Skeletal muscle tissue (tissue), 4 donors: Measurements from ENCODE around the gene FAM161B. TPM values are rescaled to one million over a fixed set of nuclear protein-coding genes. Genes with fewer than 3 reads are reported as not detected.
"Not testable (repeated sequence)": the region's sequence is repeated elsewhere in the genome, so short reads cannot be mapped to it uniquely, and the experiment has no call there.

ENCODE experiments used
- H3K27ac ChIP-seq: one replicate; pipeline ENCODE4 v1.7.0; 2013; ENCODE audit warnings: mild to moderate bottlenecking, low read depth, low read length, inconsistent platforms
- H3K27me3 ChIP-seq, 3 donors: one replicate each; pipeline ENCODE4 v1.7.0; 2013; ENCODE audit warnings: low read length in 3 of 3; ENCODE audit not compliant: control insufficient read depth in 3 of 3, insufficient read depth in 3 of 3
- H3K36me3 ChIP-seq, 3 donors: one replicate each; pipeline ENCODE4 v1.7.0; 2013; ENCODE audit warnings: low read length in 3 of 3; ENCODE audit not compliant: control insufficient read depth in 3 of 3, insufficient read depth in 3 of 3
- H3K4me1 ChIP-seq, 3 donors: one replicate each; pipeline ENCODE4 v1.7.0; 2013; ENCODE audit warnings: low read length in 3 of 3, mild to moderate bottlenecking in 3 of 3; ENCODE audit not compliant: control insufficient read depth in 3 of 3, insufficient read depth in 3 of 3
- H3K4me3 ChIP-seq, 3 donors: one replicate each; pipeline ENCODE4 v1.7.0; 2013; ENCODE audit warnings: low read length in 3 of 3
- H3K9ac ChIP-seq, 3 donors: one replicate each; pipeline ENCODE4 v1.7.0; 2013; ENCODE audit warnings: low read length in 3 of 3, mild to moderate bottlenecking in 3 of 3, moderate library complexity in 2 of 3, low read depth in 1 of 3
- H3K9me3 ChIP-seq, 3 donors: one replicate each; pipeline ENCODE4 v1.7.0; 2013; ENCODE audit warnings: low read length in 3 of 3; ENCODE audit not compliant: control insufficient read depth in 3 of 3
- total RNA-seq: library from RNA; depleted of rRNA; stranded (reverse); fragments of >200 nt; gene quantifications from one replicate; pipeline ENCODE4 v1.2.3, GENCODE V29; 2014
- donor health status: Osteomylitis.

The FAM161B gene
- total RNA-seq, 1 donor from 2014 or later, result 5.7 TPM

GRCh38 chr14:73945159-73945670 is 4.7 kb downstream of the FAM161B start:
- Histone ChIP-seq H3K4me1 (peaks cover 5 to 16% (median 10%) of the 10 kb centered on the region in 3 donors), H3K36me3 (peaks cover 17 to 28% (median 23%) of the 10 kb centered on the region in 3 donors), H3K27ac (peak overlapping the region; percentile 5), H3K9ac (peak overlapping the region in 1 of 3 donors; percentile 62), H3K9me3 (no peaks in the 10 kb centered on the region), H3K27me3 (no peaks in the 10 kb centered on the region), H3K4me3 (no peak overlapping the region)

GRCh38 chr14:73944432-73945158 is 5.3 kb downstream of the FAM161B start:
- no peak overlapping the region for H3K4me3 ChIP-seq
- peak overlapping the region; percentile 5 for H3K27ac ChIP-seq
- H3K4me1 ChIP-seq, result peaks cover 5 to 16% (median 10%) of the 10 kb centered on the region in 3 donors
- H3K9ac ChIP-seq, result peak overlapping the region in 1 of 3 donors; percentile 62
- no peaks in the 10 kb centered on the region for H3K9me3 ChIP-seq
- no peaks in the 10 kb centered on the region for H3K27me3 ChIP-seq
- peaks cover 21 to 32% (median 29%) of the 10 kb centered on the region in 3 donors for H3K36me3 ChIP-seq

GRCh38 chr14:73943083-73943482 is 6.8 kb downstream of the FAM161B start:
- Histone ChIP-seq H3K4me1 (peaks cover 5 to 16% (median 10%) of the 10 kb centered on the region in 3 donors), H3K9me3 (no peaks in the 10 kb centered on the region), H3K36me3 (peaks cover 21 to 38% (median 32%) of the 10 kb centered on the region in 3 donors), H3K9ac (no peak overlapping the region), H3K27me3 (no peaks in the 10 kb centered on the region), H3K4me3 (no peak overlapping the region), H3K27ac (no peak overlapping the region)

- H3K36me3 ChIP-seq, result peaks cover 21 to 44% (median 39%) of the 10 kb centered on the region in 3 donors
- no peak overlapping the region for H3K4me3 ChIP-seq
- H3K27me3 ChIP-seq, result no peaks in the 10 kb centered on the region
- H3K9ac ChIP-seq, result no peak overlapping the region
- H3K4me1 ChIP-seq, result peaks cover 5 to 16% (median 10%) of the 10 kb centered on the region in 3 donors
- H3K9me3 ChIP-seq, result no peaks in the 10 kb centered on the region
- no peak overlapping the region for H3K27ac ChIP-seq
These were observed 7.7 kb downstream of the FAM161B start for GRCh38 chr14:73942180-73942579.

- Histone ChIP-seq H3K4me3 (no peak overlapping the region), H3K36me3 (peaks cover 27 to 50% (median 37%) of the 10 kb centered on the region in 3 donors), H3K27ac (no peak overlapping the region), H3K9ac (no peak overlapping the region), H3K9me3 (no peaks in the 10 kb centered on the region), H3K4me1 (no peaks in the 10 kb centered on the region), H3K27me3 (no peaks in the 10 kb centered on the region)
These were observed 12.9 kb downstream of the FAM161B start for GRCh38 chr14:73937012-73937411.

GRCh38 chr14:73936548-73936947 is 13.3 kb downstream of the FAM161B start:
- H3K4me3 ChIP-seq, result no peak overlapping the region
- peaks cover 32 to 55% (median 42%) of the 10 kb centered on the region in 3 donors for H3K36me3 ChIP-seq
- no peaks in the 10 kb centered on the region for H3K9me3 ChIP-seq

GRCh38 chr14:73935666-73936065 is 14.2 kb downstream of the FAM161B start:
- Histone ChIP-seq H3K9ac (no peak overlapping the region), H3K4me3 (no peak overlapping the region), H3K9me3 (no peaks in the 10 kb centered on the region), H3K4me1 (no peaks in the 10 kb centered on the region), H3K27ac (no peak overlapping the region), H3K36me3 (peaks cover 33 to 64% (median 47%) of the 10 kb centered on the region in 3 donors), H3K27me3 (no peaks in the 10 kb centered on the region)

More at GRCh38 chr14:73936548-73936947, 13.3 kb downstream of the FAM161B start:
- Histone ChIP-seq H3K9ac (no peak overlapping the region), H3K27ac (no peak overlapping the region), H3K4me1 (no peaks in the 10 kb centered on the region), H3K27me3 (no peaks in the 10 kb centered on the region)

GRCh38 chr14:73924337-73924736 is 25.6 kb downstream of the FAM161B start:
- Histone ChIP-seq H3K4me3 (no peak overlapping the region), H3K4me1 (no peaks in the 10 kb centered on the region), H3K27me3 (no peaks in the 10 kb centered on the region), H3K27ac (no peak overlapping the region), H3K9ac (no peak overlapping the region), H3K36me3 (peaks cover 34 to 76% (median 61%) of the 10 kb centered on the region in 3 donors), H3K9me3 (no peaks in the 10 kb centered on the region)

- not testable (repeated sequence) for H3K4me3 ChIP-seq, H3K4me1 ChIP-seq, H3K27ac ChIP-seq, H3K9me3 ChIP-seq, H3K9ac ChIP-seq, H3K27me3 ChIP-seq
- H3K36me3 ChIP-seq, result peaks cover 26 to 48% (median 33%) of the 10 kb centered on the region in 3 donors
These were observed 30.4 kb downstream of the FAM161B start for GRCh38 chr14:73919457-73919856.

- peaks cover 16 to 28% (median 17%) of the 10 kb centered on the region in 3 donors for H3K36me3 ChIP-seq
- no peaks in the 10 kb centered on the region for H3K4me1 ChIP-seq
- no peak overlapping the region for H3K9ac ChIP-seq
- H3K4me3 ChIP-seq, result no peak overlapping the region
- H3K9me3 ChIP-seq, result no peaks in the 10 kb centered on the region
- H3K27ac ChIP-seq, result no peak overlapping the region
- H3K27me3 ChIP-seq, result no peaks in the 10 kb centered on the region
These were observed 33.6 kb downstream of the FAM161B start for GRCh38 chr14:73916324-73916723.
